ENCODE data around the gene RPS6KA5. TPM values are rescaled to one million over a fixed set of nuclear protein-coding genes. Genes with fewer than 3 reads are reported as not detected.
"Not testable (repeated sequence)": the region's sequence is repeated elsewhere in the genome, so short reads cannot be mapped to it uniquely, and the experiment has no call there.

RPS6KA5 gene
- total RNA-seq, 4 donors from 2014 or later: 30.8 to 48.6 (median 36.6) TPM

GRCh38 chr14:90985601-90986242 lies 74.7 kb downstream of the RPS6KA5 start:
- no peak for TF ChIP-seq POLR2A (IDR thresholded peaks at IDR 0.05)
- no peak for TF ChIP-seq CTCF (IDR thresholded peaks at IDR 0.05)
- H3K4me3 ChIP-seq: no peak overlapping the region
- ATAC-seq: no peak

GRCh38 chr14:90983560-90983959 lies 76.9 kb downstream of the RPS6KA5 start:
- TF ChIP-seq POLR2A (IDR thresholded peaks at IDR 0.05): no peak
- Histone ChIP-seq H3K9me3 (no peaks in the 10 kb centered on the region), H3K4me1 (peaks cover 4 to 36% (median 4%) of the 10 kb centered on the region in 3 donors), H3K4me3 (no peak overlapping the region), H3K36me3 (peaks cover 0 to 5% of the 10 kb centered on the region in 2 donors), H3K27me3 (no peaks in the 10 kb centered on the region), H3K27ac (no peak overlapping the region)
- 70 to 83% methylated on average over 1 to 4 of the region's 4 CpGs for WGBS, 2 donors (ENCODE audit: low coverage in 1 of 2)
- no peak for ATAC-seq

More at GRCh38 chr14:90985601-90986242, 74.7 kb downstream of the RPS6KA5 start:
- Histone ChIP-seq H3K36me3 (peaks cover 0 to 5% of the 10 kb centered on the region in 2 donors), H3K9me3 (no peaks in the 10 kb centered on the region), H3K27ac (no peak overlapping the region), H3K27me3 (no peaks in the 10 kb centered on the region), H3K4me1 (peaks cover 0 to 19% (median 0%) of the 10 kb centered on the region in 3 donors)
- 19 to 32% methylated on average over 1 of the region's 1 CpG for WGBS, 2 donors (ENCODE audit: low coverage in 1 of 2)

- Histone ChIP-seq H3K4me1 (peaks cover 4 to 46% (median 4%) of the 10 kb centered on the region in 3 donors), H3K27me3 (no peaks in the 10 kb centered on the region), H3K36me3 (peaks cover 0 to 14% of the 10 kb centered on the region in 2 donors), H3K9me3 (no peaks in the 10 kb centered on the region), H3K27ac (no peak overlapping the region), H3K4me3 (no peak overlapping the region)
- 91 to 93% methylated on average over 3 of the region's 3 CpGs for WGBS, 2 donors (ENCODE audit: low coverage in 1 of 2)
- ATAC-seq: no peak
- no peak for TF ChIP-seq POLR2A (IDR thresholded peaks at IDR 0.05)
- TF ChIP-seq CTCF (IDR thresholded peaks at IDR 0.05): no peak
- TF ChIP-seq POLR2AphosphoS5 (IDR thresholded peaks at IDR 0.05): no peak
These were observed 78.8 kb downstream of the RPS6KA5 start for GRCh38 chr14:90981636-90982035.

- not testable (repeated sequence) for H3K9me3 ChIP-seq, H3K4me3 ChIP-seq, ATAC-seq, H3K27me3 ChIP-seq
- H3K36me3 ChIP-seq: peaks cover 0 to 18% of the 10 kb centered on the region in 2 donors
- 94 to 100% methylated on average over 2 to 3 of the region's 3 CpGs for WGBS, 2 donors (ENCODE audit: low coverage in 1 of 2)
- H3K27ac ChIP-seq: peak overlapping the region in 1 of 4 donors; percentile 25
- H3K4me1 ChIP-seq: peaks cover 4 to 40% (median 4%) of the 10 kb centered on the region in 3 donors
These were observed 79.8 kb downstream of the RPS6KA5 start for GRCh38 chr14:90980636-90981035.

- H3K4me1 ChIP-seq: peaks cover 4 to 34% (median 4%) of the 10 kb centered on the region in 3 donors
- TF ChIP-seq POLR2AphosphoS5 (IDR thresholded peaks at IDR 0.05): no peak
- no peak for TF ChIP-seq EP300 (IDR thresholded peaks at IDR 0.05)
- no peak for TF ChIP-seq CTCF (IDR thresholded peaks at IDR 0.05)
- no peak for TF ChIP-seq POLR2A (IDR thresholded peaks at IDR 0.05)
- WGBS, 2 donors (ENCODE audit: low coverage in 1 of 2): 20 to 40% methylated on average over 4 to 5 of the region's 5 CpGs
- H3K36me3 ChIP-seq: peaks cover 0 to 18% of the 10 kb centered on the region in 2 donors
- H3K9me3 ChIP-seq: no peaks in the 10 kb centered on the region
- no peak for ATAC-seq
- H3K4me3 ChIP-seq: no peak overlapping the region
- H3K27ac ChIP-seq: peak overlapping the region in 3 of 4 donors; percentile 25 to 57 (median 44)
- no peaks in the 10 kb centered on the region for H3K27me3 ChIP-seq
These were observed 80.9 kb downstream of the RPS6KA5 start for GRCh38 chr14:90979515-90979914.

- TF ChIP-seq POLR2A (IDR thresholded peaks at IDR 0.05) (no peak), POLR2AphosphoS5 (IDR thresholded peaks at IDR 0.05) (no peak), CTCF (IDR thresholded peaks at IDR 0.05) (no peak), EP300 (IDR thresholded peaks at IDR 0.05) (no peak)
- Histone ChIP-seq H3K9me3 (no peaks in the 10 kb centered on the region), H3K4me3 (no peak overlapping the region), H3K36me3 (peaks cover 0 to 24% of the 10 kb centered on the region in 2 donors), H3K27ac (no peak overlapping the region), H3K27me3 (no peaks in the 10 kb centered on the region), H3K4me1 (peaks cover 4 to 35% (median 4%) of the 10 kb centered on the region in 3 donors)
- WGBS, 2 donors (ENCODE audit: low coverage in 1 of 2): 90 to 93% methylated on average over 3 of the region's 3 CpGs
- no peak for ATAC-seq
These were observed 84.3 kb downstream of the RPS6KA5 start for GRCh38 chr14:90976101-90976500.

All from gastroesophageal sphincter (tissue), 4 donors.